ENCODE results near the gene SUN2. TPM values are rescaled to one million over a fixed set of nuclear protein-coding genes. Genes with fewer than 3 reads are reported as not detected.

The SUN2 gene
- total and polyA plus RNA-seq, 7 donors, result 57.6 to 152 (median 101) TPM

- H3K4me3 ChIP-seq, result no peak overlapping the region
- H3K9me3 ChIP-seq, result no peaks in the 10 kb centered on the region
- intact Hi-C loops (cut with DNase I), result no loop called here
- DNase-seq (no peak), ATAC-seq (no peak)
- 90 to 91% (median 90%) methylated on average over 14 of the region's 14 CpGs for WGBS, 3 donors
- H3K27me3 ChIP-seq (ENCODE audit: insufficient read depth in 3 of 3, low read length in 2 of 3), result no peaks in the 10 kb centered on the region
- H3K4me1 ChIP-seq, result peaks cover 6% of the 10 kb centered on the region
- TF ChIP-seq, protein P1, sequence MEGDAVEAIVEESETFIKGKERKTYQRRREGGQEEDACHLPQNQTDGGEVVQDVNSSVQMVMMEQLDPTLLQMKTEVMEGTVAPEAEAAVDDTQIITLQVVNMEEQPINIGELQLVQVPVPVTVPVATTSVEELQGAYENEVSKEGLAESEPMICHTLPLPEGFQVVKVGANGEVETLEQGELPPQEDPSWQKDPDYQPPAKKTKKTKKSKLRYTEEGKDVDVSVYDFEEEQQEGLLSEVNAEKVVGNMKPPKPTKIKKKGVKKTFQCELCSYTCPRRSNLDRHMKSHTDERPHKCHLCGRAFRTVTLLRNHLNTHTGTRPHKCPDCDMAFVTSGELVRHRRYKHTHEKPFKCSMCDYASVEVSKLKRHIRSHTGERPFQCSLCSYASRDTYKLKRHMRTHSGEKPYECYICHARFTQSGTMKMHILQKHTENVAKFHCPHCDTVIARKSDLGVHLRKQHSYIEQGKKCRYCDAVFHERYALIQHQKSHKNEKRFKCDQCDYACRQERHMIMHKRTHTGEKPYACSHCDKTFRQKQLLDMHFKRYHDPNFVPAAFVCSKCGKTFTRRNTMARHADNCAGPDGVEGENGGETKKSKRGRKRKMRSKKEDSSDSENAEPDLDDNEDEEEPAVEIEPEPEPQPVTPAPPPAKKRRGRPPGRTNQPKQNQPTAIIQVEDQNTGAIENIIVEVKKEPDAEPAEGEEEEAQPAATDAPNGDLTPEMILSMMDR (IDR thresholded peaks at IDR 0.05), result no peak
- H3K36me3 ChIP-seq (ENCODE audit: insufficient read depth in 1 of 2, low read depth in 1 of 2), result peaks cover 9 to 99% of the 10 kb centered on the region in 2 donors
- no peak overlapping the region for H3K27ac ChIP-seq
Measured at GRCh38 chr22:38745676-38746460, 9.9 kb downstream of the SUN2 start.

DNA sequence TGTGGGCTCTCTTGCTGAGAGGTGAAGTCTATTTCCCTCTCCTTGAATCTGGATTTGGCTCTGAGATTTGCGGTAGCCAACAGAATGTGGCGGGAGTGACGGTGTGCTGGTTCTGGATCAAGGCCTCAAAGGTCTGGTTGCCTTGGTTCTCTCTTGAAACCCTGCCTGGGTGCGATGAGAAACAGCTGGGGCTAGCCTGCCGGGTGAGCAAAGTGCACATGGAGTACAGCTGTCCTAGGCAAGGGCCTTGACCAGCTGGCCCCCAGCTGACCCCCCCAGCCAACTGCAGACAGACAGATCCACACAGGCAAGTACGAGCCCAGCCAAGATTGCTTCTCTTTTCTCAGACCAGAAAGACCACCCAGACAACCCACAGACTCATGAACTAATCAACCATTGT, 10.8 kb downstream of the SUN2 start:
- intact Hi-C loops (cut with DNase I), result no loop called here
- ATAC-seq, result peak in 3 of 4 donors; percentile 2 to 38 (median 14)
- no peak overlapping the region for H3K27ac ChIP-seq
- TF ChIP-seq, protein P1 (IDR thresholded peaks at IDR 0.05), result no peak
- H3K4me1 ChIP-seq, result peaks cover 3% of the 10 kb centered on the region
- no peak overlapping the region for H3K4me3 ChIP-seq
- no peak for DNase-seq
- 47 to 71% (median 48%) methylated on average over 6 of the region's 6 CpGs for WGBS, 3 donors
- H3K9me3 ChIP-seq, result no peaks in the 10 kb centered on the region
- H3K27me3 ChIP-seq (ENCODE audit: insufficient read depth in 3 of 3, low read length in 2 of 3), result no peaks in the 10 kb centered on the region
- H3K36me3 ChIP-seq (ENCODE audit: insufficient read depth in 1 of 2, low read depth in 1 of 2), result peaks cover 14 to 99% of the 10 kb centered on the region in 2 donors

GRCh38 chr22:38742176-38742942, 13.4 kb downstream of the SUN2 start:
- Histone ChIP-seq H3K4me1 (peaks cover 11% of the 10 kb centered on the region), H3K4me3 (no peak overlapping the region), H3K9me3 (no peaks in the 10 kb centered on the region), H3K27ac (no peak overlapping the region), H3K27me3 (ENCODE audit: insufficient read depth in 3 of 3, low read length in 2 of 3) (no peaks in the 10 kb centered on the region), H3K36me3 (ENCODE audit: insufficient read depth in 1 of 2, low read depth in 1 of 2) (peaks cover 17 to 99% of the 10 kb centered on the region in 2 donors)
- TF ChIP-seq, protein P1 (IDR thresholded peaks at IDR 0.05), result no peak
- intact Hi-C loops (cut with DNase I), result no loop called here
- no peak for ATAC-seq
- DNase-seq, result peak in 1 of 2 donors; percentile 46
- WGBS, 3 donors, result 85 to 92% (median 88%) methylated on average over 25 of the region's 25 CpGs

DNA sequence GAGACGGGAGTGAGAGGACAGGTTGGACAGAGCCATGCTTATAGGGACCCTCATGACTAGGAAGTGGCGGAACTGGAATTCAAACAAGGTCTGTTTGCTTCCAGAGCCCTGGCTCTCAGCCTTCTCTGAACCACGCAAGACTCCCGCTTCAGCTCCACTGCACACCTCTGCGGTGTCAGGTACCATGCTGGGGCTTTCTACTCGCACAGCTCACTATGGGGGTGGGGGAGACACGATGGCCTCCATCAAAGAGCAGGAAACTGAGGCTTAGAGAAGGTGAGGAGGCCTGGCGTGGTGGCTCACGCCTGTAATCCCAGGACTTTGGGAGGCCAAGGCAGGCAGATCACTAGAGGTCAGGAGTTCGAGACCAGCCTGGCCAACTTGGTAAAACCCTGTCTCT, 14.2 kb downstream of the SUN2 start:
- H3K4me1 ChIP-seq, result peaks cover 11% of the 10 kb centered on the region
- intact Hi-C loops (cut with DNase I), result no loop called here
- H3K36me3 ChIP-seq (ENCODE audit: insufficient read depth in 1 of 2, low read depth in 1 of 2), result peaks cover 17 to 99% of the 10 kb centered on the region in 2 donors
- 95 to 98% (median 97%) methylated on average over 10 of the region's 10 CpGs for WGBS, 3 donors
- TF ChIP-seq, protein P1 (IDR thresholded peaks at IDR 0.05), result no peak
- peak in 1 of 2 donors; percentile 29 for DNase-seq
- no peak overlapping the region for H3K27ac ChIP-seq
- ATAC-seq, result no peak
- H3K9me3 ChIP-seq, result no peaks in the 10 kb centered on the region
- no peaks in the 10 kb centered on the region for H3K27me3 ChIP-seq (ENCODE audit: insufficient read depth in 3 of 3, low read length in 2 of 3)
- no peak overlapping the region for H3K4me3 ChIP-seq

Data from psoas muscle (tissue), 8 donors.